ENCODE results near the gene ASF1B. TPM values are rescaled to one million over a fixed set of nuclear protein-coding genes. Genes with fewer than 3 reads are reported as not detected.

The ASF1B gene
- total RNA-seq, 2 experiments from 2014 or later: 143 to 202 TPM

DNA sequence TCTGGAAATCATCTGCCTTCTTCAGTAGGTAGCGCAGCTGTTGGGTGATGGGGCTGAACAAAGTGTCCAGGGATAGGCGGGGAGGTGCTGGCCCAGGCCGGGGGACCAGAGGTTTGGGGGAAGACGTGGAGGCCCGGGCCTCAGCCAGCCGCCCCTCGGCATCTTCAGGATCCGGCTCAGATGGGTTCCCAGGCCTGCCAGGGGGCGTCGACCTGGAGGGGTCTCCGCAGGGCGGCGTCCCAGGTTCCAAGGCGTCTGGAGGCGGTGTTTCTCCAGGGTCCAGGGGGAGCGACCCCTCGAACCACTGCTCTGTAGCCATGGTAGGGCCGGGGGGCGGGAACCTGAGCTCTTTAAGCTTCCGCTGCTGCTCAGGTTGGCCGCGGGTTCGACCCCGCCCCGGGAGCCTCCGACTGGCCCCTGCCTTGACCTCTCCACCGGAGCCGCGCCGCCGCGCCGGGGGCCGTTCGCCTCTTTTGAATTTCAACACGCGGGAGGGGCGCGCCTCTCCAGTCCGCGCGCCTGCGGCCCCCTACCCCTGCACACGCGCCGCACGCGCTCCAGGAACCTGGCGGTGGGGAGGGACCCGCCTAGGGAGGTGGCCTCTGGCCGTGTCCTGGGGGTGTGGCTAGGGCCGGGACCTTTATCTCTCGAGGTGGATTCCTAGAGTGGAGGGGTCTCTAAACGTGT, 50.9 kb downstream of the ASF1B start, which contains the start of gene C19orf67:
Gene C19orf67, minus strand, starts transcription at position 475 of the 687 bp plus-strand sequence. Its CDS starts 156 bp downstream, at position 319.
- TF ChIP-seq, protein P1, sequence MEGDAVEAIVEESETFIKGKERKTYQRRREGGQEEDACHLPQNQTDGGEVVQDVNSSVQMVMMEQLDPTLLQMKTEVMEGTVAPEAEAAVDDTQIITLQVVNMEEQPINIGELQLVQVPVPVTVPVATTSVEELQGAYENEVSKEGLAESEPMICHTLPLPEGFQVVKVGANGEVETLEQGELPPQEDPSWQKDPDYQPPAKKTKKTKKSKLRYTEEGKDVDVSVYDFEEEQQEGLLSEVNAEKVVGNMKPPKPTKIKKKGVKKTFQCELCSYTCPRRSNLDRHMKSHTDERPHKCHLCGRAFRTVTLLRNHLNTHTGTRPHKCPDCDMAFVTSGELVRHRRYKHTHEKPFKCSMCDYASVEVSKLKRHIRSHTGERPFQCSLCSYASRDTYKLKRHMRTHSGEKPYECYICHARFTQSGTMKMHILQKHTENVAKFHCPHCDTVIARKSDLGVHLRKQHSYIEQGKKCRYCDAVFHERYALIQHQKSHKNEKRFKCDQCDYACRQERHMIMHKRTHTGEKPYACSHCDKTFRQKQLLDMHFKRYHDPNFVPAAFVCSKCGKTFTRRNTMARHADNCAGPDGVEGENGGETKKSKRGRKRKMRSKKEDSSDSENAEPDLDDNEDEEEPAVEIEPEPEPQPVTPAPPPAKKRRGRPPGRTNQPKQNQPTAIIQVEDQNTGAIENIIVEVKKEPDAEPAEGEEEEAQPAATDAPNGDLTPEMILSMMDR (conservative IDR thresholded peaks at IDR 0.05; ENCODE audit: low read length): no peak
- TF ChIP-seq EZH2phosphoT487 (IDR thresholded peaks at IDR 0.05; ENCODE audit: borderline replicate concordance, low read depth, low read length): no peak
- ChIA-PET POLR2A (no interaction called here), CTCF (ENCODE audit: unreplicated experiment) (no interaction called here)
- Histone ChIP-seq H3K9me2 (ENCODE audit: insufficient read depth, low read length) (no peaks in the 10 kb centered on the region), H2AFZ (ENCODE audit: low read length) (no peak within 1 kb of the TSS), H3K36me3 (ENCODE audit: insufficient read depth, low read length) (peaks cover 41% of the 10 kb centered on the region), H3K4me2 (ENCODE audit: low read length) (no peak within 1 kb of the TSS), H4K20me1 (ENCODE audit: insufficient read depth, low read length) (peaks cover 9% of the 10 kb centered on the region; the same call in 1 of the 2 replicates), H3K4me3 (ENCODE audit: low read depth, low read length, poor library complexity, severe bottlenecking) (no peak within 1 kb of the TSS), H3K27ac (ENCODE audit: low read depth, low read length, poor library complexity, severe bottlenecking) (no peak within 1 kb of the TSS), H3K9me3 (ENCODE audit: low read length) (no peaks in the 10 kb centered on the region), H3K79me2 (ENCODE audit: insufficient read depth, low read depth, low read length) (peaks cover 15% of the 10 kb centered on the region; the same call in 1 of the 2 replicates), H3K4me1 (ENCODE audit: insufficient read depth, low read length, poor library complexity, severe bottlenecking) (peaks cover 22% of the 10 kb centered on the region)
- BruUV-seq (replicated peaks): no TSS peak
- intact Hi-C loops (cut with micrococcal nuclease; ENCODE audit: unreplicated experiment): no loop called here
- DNase-seq (ENCODE audit: low spot score): no peak

DNA sequence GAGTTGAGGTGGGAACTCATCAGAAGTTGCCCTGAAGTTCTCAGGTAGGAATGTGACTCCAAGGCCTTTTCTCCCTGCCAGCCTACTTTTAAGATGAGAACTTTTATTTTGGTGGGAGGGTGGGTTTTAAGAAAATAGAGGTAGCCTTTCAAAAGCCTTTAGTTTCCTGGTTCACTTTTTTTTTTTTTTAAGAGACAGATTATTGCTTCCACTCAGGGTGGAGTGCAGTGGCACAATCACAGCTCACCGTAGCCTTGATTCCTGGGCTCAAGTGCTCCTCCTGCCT, 53.8 kb downstream of the ASF1B start:
- CTCF ChIA-PET (ENCODE audit: unreplicated experiment): no interaction called here
- no peak overlapping the region for H3K27ac ChIP-seq (ENCODE audit: low read depth, low read length, poor library complexity, severe bottlenecking)
- no peaks in the 10 kb centered on the region for H3K79me2 ChIP-seq (ENCODE audit: insufficient read depth, low read depth, low read length)
- H4K20me1 ChIP-seq (ENCODE audit: insufficient read depth, low read length): no peaks in the 10 kb centered on the region
- H3K4me2 ChIP-seq (ENCODE audit: low read length): no peak overlapping the region
- no peak overlapping the region for H3K4me3 ChIP-seq (ENCODE audit: low read depth, low read length, poor library complexity, severe bottlenecking)
- no peak overlapping the region for H2AFZ ChIP-seq (ENCODE audit: low read length)
- intact Hi-C loops (cut with micrococcal nuclease; ENCODE audit: unreplicated experiment): no loop called here
- H3K36me3 ChIP-seq (ENCODE audit: insufficient read depth, low read length): peaks cover 25% of the 10 kb centered on the region; the same call in 1 of the 2 replicates
- peaks cover 19% of the 10 kb centered on the region for H3K4me1 ChIP-seq (ENCODE audit: insufficient read depth, low read length, poor library complexity, severe bottlenecking)
- no peaks in the 10 kb centered on the region for H3K9me2 ChIP-seq (ENCODE audit: insufficient read depth, low read length)
- POLR2A ChIA-PET: no interaction called here
- no peak for DNase-seq (ENCODE audit: low spot score)
- TF ChIP-seq EZH2phosphoT487 (IDR thresholded peaks at IDR 0.05; ENCODE audit: borderline replicate concordance, low read depth, low read length): no peak
- TF ChIP-seq, protein P1 (conservative IDR thresholded peaks at IDR 0.05; ENCODE audit: low read length): no peak
- BruUV-seq (replicated peaks): no TSS peak
- no peaks in the 10 kb centered on the region for H3K9me3 ChIP-seq (ENCODE audit: low read length)
